GM19463 (cell line): Measurements from ENCODE around the gene GPAT2.
"Not testable (repeated sequence)": the region's sequence is repeated elsewhere in the genome, so short reads cannot be mapped to it uniquely, and the experiment has no call there.

Experiments used
- ATAC-seq: cut with Tn5 transposase; IDR thresholded peaks from one replicate; pipeline ENCODE4 v1.9.1; 2021; ENCODE audit warnings: mild to moderate bottlenecking, moderate library complexity; ENCODE audit not compliant: unreplicated experiment

GPAT2 gene

DNA sequence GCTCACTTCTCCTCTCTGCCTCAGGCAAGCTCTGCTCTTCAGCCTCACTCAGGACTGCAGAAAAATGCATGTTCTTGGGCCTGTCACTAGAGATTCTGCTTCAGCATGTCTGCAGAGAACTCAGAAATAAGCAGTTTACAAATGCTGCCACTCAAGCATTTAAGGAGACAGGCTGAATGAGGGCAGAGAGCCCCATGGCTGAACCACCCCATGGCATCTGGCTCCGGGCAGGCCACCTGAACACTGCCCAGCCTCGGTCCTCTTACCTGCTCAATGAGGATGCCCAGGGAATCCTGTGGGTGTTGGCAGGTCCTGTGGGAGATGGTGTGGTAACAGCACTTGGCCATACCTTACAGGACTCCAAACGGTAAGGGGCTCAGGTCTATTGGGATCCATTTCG, 31.2 kb upstream of the GPAT2 start:
- not testable (repeated sequence) for ATAC-seq

DNA sequence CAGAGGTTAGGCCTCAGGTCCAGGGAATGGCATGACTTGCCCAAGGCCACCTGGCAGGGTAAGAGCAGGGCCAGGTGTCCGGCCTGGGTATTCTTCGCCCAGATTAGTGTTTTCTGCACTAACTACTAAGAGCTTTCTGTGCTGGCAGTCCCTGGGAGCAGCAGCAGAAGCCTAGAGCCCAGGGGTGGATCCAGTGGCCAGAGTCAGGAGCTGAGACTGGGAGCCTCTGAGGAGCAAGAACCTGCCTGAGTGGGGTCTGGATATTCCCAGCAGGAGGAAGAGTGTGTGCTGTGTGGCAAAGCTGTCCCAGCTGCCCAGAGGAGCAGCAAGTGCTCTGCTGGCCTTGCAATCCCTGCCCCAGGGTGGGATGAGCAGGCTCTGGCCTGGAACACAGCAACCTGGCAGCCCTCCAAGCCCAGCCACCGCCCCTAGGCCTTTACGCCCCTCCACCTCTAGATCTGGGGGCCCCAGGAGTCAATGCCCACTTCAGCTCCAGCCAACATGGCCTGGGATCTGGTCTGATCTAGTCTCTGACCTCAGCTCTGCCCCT, 30.7 kb upstream of the GPAT2 start:
- ATAC-seq, result no peak

DNA sequence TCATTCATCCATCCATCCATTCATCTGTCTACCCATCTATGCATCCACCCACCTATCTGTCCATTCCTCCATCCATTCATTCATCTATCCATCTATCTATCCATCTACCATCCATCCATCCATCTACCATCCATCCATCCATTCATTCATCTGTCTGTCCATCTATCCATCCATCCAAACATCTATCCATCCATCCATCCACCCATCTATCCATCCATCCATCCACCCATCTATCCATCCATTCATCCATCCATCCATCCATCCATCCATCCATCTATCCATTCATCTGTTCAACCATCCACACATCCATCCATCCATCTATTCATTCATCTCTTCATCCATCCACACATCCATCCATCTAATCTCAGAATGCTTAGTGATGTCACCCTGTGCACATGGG, 30.0 kb upstream of the GPAT2 start:
- not testable (repeated sequence) for ATAC-seq

DNA sequence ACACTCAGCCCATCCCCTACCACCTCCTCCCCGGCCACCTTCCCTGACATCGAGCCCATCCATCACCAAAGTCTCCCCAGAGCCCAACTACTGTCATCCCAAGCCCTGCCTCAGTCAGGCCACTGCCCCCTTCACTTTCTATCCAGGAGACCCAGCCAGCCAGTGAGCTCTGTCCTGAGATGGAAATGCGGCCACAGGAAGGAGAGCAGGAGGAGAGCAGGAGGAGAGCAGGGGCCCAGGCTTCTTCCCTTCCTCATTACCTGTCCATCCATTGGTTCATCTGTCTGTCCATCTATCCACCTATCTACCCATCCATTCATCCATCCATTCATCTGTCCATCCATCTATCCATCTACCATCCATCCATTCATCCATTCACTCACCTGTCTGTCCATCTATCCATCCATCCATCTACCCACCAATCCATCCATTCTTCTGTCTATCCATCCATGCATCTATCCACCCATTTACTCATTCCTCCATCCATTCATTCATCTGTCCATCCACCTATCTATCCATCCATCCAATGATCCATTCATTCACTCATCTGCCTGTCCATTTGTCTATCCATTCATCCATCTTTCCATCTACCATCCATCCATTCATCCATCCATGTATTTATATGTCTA, 29.4 kb upstream of the GPAT2 start:
- not testable (repeated sequence) for ATAC-seq

DNA sequence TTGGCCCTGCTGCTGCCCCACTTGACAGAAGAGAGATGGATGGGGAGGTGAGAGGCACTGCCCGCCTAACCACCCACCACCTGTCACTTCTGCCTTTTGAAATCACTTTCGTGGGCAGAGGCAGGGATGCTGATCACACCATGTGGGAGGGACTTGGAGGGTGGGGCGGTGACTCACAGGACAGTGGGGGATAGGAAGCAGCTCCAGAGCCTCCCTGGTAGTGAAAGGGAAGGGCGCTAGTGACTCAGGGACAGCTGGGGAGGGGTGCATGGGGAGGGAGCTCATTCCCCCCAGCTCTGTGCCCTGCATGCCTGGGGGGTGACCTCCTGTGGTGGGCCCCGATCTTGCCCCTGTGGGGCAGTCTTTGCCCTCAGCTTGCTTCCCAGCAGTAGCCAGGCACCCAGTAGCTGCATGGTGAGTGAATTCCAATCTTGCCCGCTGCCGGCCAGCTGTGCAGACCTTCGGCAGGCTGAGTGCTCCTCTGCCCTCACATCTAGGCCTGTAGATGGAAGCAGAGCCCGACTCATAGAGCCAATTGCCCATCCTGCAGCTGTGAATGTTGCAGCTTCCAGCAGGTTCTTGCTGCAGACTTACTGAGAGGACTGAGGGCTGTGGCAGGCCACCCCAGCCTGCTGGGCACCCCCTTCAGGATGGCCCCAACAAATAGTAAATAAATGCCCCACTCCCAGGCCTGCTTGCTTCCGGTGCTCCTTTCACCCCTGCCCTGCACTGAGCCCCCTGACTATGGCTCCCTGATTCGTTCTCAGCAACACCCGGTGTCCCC, 28.6 kb upstream of the GPAT2 start:
- ATAC-seq, result peak; percentile 74

DNA sequence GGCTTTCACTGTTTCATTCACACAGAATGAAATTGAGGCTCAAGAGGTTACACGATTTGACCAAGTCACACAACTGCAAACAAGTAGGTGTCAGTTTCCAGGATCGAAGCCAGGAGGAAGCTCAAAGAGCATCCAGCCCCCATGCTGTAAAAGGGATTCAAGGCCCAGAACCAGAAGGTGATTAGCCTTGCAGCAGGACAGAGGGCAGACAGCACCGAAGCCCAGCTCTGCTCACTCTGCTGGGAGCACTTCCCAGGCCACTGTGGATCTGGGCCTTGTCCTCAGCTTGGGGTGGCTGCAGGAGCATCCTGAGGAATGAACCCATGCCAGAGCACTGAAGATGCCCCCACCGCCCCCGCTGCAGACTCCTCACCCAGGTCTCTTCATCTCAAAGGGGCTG, 27.8 kb upstream of the GPAT2 start:
- ATAC-seq, result not testable (repeated sequence)

DNA sequence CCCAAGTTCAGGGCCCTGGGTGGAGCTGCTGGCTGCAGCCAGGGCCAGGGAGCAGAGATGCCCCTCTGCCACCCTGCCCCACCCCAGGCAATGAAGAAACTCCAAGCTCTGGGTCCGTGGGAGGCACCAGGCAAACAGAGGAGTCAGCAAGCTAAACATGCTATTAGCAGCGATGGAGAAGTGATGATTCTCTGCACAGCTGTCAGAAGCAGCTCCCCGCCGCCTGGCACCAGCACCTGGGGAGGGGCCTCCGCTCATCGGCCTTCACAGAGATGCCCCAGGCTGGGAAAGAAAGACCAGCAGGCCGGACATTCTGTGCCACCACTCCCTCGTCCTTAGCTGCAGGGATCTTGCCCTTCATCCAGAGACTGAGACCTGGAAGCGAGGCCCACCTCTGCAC, 27.2 kb upstream of the GPAT2 start:
- not testable (repeated sequence) for ATAC-seq

DNA sequence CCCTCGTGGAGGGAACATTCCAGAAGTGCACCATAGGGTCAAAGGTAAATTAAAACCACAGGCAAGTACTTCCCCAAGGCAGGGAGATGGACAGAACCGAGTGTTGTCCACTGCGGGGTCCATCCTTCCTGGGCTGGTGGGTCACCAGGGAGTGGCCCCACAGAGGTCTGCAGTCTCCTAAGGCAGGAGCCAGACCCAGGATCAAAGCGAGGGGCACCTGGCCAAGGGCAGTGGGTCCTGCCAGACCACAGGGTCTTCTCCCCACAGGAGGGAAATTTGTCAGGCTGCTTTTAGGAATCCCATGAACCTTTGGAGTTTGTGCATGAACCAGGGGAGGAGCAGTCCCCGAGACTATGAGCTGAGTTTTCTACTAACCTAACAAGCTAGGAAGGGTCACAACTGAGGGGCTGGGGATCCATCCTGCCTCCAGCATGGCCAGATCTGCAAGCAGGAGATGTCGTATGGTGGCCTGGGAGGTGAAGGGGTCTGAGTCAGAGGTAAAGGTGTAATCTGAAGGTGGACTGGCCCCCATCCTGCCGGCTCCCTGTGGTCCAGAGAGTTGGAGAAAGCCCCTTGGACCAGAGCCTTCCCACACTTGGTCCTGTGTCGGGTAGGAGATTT, 26.6 kb upstream of the GPAT2 start:
- not testable (repeated sequence) for ATAC-seq

DNA sequence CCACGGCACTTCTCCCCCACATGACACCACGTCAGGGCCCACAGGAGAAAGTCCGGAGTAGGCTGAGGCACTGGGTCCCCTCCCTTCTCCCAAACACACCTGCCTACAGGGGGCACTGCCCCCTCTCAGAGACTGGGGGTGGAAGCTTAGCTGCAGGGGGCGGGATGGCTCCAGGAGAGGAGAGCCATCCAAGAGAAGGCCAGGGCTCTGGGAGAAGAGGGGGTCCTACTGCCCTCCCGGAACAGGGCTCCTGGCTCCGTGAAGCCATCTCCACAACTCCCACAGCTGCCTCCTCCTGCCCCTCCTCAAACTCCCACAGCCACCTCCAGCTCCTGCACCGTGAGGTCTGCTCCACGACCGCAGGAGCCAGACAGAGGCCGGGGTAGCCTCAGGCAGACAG, 25.6 kb upstream of the GPAT2 start:
- not testable (repeated sequence) for ATAC-seq

DNA sequence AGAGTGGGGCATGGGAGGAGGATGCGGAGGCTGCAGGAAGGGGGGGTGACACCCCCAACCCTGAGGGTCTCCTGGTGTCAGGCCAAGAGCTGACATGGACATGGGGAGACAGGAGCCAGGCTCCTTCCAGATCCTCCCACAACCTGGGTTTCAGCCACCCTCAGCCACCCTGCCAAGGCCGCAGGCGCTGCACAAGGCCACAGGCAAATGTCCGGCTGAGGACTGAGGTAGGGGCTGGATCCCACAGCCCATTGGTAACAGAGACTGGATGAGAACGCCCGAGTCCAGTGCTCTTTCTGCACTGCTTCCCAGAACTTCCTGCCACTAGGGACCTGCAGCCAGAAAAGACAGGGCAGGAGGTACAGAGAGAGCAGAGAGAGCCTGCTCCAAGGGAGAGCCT, 24.7 kb upstream of the GPAT2 start:
- ATAC-seq, result not testable (repeated sequence)

DNA sequence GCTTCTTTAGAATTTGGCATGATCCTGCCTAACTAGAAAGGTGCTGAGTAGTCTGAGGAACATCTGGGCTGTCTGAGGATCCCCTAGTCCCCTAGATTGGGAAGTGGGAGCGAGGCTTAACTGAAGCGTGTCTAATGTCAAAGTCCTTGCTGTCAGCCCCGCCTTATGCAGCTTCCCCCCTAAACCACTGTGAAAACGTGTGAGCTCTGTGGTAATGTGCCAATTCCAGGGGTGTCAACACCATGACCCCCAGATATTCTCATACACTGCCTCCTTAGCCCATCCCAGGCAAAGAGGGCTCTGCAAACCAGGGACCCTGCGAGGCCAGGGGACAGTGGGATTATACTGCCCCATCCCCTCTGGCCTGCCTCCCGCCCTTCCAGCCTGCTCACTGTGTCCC, 21.1 kb upstream of the GPAT2 start:
- not testable (repeated sequence) for ATAC-seq

DNA sequence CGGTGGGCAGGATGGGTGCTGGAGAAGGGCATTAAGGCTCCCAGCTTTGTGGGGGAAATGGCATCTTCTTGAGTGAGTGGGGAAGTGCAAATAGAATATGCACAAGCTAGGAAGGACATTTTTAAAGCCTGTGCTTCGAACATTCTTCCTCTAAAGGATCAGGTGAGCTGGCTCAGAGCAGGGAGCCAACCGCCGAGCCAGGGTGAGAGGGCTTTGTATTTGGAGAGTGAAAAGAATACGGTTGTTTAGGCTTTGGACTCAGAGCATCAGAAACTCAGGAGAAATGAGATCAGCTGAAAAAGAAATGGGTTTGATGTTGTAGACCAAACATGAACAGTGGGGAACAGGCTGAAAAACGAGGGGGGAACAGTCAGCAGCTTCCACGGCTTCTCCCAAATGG, 19.8 kb upstream of the GPAT2 start:
- not testable (repeated sequence) for ATAC-seq

DNA sequence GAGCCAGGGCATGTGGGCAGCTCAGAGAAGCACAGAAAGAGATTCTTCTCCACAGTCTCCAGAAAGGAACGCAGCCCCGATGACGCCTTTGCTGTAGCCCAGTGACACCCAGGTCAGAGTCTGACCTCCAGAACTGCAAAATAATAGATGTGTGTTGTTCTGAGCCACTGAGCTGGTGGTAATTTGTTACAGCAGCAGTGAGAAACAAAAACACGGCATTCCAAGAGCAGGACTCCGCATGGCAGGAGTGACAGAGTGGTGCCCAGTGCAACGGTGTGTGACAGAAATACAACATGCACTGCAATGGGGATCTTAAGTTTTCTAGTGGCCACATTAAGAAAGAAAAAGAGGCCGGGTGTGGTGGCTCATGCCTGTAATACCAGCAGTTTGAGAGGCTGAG, 18.7 kb upstream of the GPAT2 start:
- ATAC-seq, result not testable (repeated sequence)

DNA sequence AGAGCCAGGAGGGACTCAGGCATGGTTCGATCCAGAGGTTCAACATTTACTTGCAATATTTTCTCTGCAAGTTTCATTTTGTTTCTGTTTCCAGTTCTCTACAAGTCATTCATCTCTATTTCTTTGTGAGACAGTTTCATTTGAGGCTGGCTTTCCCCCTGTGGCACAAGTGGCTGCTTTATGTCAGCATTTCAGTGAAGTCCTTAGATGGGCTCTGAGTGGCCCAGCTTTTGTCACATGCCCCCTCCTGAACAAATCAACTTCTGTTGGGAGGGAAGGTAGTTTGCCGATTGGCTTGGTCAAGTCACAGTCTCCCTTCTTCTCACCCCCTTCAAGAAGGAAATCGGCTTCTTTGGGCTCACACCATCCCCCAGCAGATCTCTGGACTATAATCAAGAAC, 17.9 kb upstream of the GPAT2 start:
- peak; percentile 44 for ATAC-seq

DNA sequence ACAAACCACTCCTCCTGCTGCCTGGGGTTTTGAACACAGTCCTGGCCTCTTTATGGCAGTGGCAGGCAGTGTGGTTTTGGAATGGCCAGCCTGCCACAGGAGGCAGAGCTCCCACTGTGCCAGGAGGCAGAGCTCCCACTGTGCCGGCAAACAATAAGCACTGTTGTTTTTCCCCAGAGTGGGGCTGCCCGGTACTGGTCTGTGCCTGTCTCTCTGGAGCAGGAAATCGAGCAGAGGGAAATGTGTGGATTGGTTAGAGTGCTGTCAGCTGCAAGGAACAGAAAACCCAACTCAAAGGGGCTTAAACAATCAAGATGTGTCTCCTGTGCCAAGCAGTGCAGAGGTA, 15.2 kb upstream of the GPAT2 start:
- not testable (repeated sequence) for ATAC-seq

DNA sequence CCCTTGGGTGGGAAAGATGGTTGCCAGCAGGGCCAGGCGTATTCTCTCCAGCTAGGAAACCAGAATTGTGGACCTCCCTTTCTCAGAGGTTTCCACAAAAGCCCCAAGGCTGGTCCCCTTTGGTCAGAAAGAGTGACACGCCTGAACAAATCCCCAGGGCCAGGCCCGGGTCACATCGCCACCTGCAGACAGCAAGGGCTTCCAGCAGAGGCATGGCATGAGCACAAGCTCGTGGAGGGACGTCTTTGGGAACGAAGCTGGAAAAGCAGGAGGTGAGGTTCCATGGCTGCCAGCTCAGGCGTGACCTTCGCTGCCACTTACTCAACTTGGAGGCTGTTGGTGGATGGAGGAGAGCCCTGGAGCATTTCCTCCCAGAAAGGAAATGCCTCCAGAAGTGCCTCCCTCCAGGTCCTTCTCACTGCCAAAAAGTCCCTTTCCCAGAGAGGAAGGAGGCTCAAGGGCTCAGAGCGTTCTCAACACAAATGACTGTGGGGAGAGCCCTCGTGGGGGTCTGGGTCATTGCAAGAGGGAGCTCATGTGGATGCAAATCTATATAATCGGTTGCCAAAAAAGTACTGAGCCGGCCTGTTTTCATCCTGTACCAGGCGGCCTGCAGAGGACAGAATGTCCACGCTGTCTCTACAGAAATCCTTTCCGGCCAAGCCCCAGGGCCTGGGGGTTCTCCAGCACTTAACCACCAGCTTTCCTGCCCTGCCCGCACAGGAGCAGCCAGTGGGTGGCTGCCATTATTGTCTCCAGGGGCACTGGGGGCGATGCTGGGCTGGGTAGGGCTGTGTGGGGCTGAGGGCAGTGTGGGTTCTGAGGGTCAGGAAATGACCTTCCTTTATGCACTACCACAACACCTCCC, 14.6 kb upstream of the GPAT2 start:
- ATAC-seq, result not testable (repeated sequence)

DNA sequence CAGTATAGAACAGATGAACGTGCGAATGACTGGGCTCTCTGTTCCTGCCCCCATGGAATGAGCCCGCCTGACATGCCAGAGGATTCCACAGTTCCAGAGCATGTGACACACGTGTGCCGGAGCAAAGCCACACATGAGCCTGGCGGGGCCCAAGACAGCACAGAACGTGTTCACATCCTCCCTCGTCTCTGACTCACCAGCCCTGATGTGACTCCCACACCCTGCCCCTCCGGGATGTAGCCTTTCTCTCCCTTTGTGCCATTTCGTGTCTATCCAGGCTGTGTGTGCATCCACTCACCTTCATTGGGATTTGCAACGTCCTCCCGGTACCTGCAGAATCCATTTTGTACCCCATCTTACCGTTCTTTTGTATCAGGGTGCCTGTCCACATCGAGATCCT, 838 bp upstream of the GPAT2 start:
- ATAC-seq, result not testable (repeated sequence)

DNA sequence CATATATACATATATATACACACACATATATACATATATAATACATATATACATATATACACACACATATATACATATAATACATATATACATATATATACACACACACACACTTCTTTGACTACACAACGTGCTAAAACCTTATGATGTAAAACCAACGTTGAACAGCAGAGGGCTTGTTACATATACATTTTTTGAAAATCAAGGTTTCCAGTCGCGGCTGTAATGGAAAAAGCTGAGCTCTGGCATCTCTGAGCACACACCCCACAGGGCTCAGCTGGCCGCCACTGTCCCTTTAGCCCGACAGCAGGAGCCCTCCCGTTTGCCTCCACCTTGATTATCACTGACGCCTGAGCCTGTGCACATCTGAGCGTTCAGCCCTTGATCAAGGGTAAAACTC, 719 bp downstream of the GPAT2 start:
- ATAC-seq, result not testable (repeated sequence)

DNA sequence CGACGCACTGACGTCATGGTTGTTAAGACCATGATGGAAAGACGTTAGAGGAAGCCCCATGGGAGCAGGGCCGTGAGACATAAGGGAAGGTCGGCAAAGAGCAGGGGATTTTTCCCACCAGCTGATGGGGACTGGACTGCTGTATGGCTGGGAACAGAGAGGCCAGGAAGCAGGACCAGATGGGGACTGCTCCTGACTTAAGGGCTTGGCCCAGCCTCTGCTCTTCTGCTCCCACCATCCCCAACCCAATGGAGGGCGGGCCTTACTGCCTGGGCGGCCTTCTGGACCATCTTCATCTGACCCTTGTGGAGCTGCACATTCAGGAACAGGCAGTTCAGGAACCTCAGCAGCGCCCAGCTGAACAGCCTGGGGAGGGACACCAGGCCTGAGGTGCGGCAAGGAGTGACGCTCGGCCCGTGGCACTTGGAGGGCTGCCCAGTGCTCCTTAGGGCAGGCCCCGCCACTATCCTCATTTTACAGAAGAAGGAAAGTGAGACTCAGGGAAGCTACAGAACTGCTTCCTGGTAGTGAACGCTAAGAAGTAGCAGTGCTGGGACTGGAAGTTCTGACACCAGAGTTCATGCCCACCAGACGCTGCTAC, 6.9 kb downstream of the GPAT2 start:
- ATAC-seq, result not testable (repeated sequence)

DNA sequence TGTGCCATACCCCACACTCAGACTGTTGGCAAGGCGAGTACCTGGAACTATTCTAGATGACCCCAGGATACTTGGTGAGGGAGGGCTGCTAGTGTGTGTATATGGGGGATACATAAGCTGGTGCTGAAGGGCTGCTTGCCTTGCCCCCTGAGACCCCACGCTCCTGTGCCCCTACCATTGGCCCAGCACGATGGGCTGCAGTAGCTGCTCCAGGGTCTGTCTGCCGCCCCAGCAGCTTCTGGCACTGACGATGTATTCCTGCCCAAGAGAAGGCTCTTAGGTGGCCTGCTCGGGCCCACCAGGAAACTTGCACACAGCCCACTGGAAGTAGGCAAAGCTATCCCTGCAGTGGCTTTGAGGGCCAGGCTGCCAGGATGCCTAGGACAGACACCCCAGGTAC, 9.0 kb downstream of the GPAT2 start:
- ATAC-seq, result not testable (repeated sequence)

DNA sequence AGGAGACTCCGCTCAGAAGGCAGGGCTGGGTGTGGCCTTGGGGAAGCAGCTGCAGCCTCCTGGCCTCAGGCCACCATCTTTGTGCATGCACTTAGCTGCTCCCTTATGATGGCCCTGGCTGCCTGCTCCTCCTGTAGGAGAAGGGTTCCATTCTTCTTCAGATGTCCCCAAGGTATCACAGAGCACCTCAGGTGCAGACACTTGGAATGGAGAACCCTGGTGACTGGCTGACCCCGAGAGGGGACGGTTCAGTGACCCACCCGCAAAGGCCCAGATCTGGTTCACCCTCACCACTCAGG, 9.6 kb downstream of the GPAT2 start:
- no peak for ATAC-seq
